GM18498 (cell line): ENCODE data around the gene SIRT6.
"Not testable (repeated sequence)": the region's sequence is repeated elsewhere in the genome, so short reads cannot be mapped to it uniquely, and the experiment has no call there.

Experiments
- ATAC-seq: cut with Tn5 transposase; IDR thresholded peaks from one replicate; pipeline ENCODE4 v1.9.1; 2021; ENCODE audit warnings: mild to moderate bottlenecking, moderate library complexity; ENCODE audit not compliant: unreplicated experiment

Gene SIRT6

GRCh38 chr19:4175669-4175931 is 6.8 kb downstream of the SIRT6 start:
- ATAC-seq, result no peak

GRCh38 chr19:4174895-4175668 is 7.3 kb downstream of the SIRT6 start:
- ATAC-seq, result no peak

DNA sequence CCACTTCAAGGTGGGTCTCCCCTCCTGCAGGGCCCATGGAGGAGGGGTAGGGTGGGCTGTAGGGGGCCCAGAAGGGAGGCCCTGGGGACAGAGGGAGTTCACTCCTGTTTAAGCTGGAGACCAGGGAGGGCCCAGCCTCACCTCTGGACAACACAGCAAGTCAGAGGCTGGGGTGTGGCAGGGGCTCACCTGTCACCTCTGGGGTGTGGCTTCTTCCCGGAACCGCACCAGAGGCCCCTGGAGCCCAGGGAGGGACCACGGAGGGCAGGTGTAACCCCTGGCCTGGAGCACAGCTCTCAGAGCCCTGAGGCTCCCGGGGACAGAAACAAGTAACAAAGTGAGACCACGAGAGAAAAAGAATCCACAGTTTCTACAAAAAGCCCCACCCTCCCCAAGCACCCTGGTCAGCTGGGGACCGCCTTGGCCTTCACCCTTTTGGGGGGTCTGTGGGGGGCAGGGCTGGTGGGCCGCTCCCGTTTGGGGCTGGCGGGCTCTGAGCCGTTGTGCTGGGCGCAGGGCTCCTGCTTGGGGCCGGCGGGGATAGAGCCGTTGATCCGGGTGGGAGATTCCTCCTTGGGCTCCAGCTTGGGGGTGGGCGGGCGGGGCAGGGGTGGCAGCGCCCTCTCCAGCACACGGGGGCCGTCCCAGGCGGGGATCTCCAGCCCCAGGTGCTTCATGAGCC is 8.0 kb downstream of the SIRT6 start:
- ATAC-seq, result no peak

GRCh38 chr19:4173479-4174212 is 8.7 kb downstream of the SIRT6 start:
- no peak for ATAC-seq

- no peak for ATAC-seq
Measured at GRCh38 chr19:4172861-4173473, 9.4 kb downstream of the SIRT6 start.

GRCh38 chr19:4171676-4172075 is 10.7 kb downstream of the SIRT6 start:
- ATAC-seq, result no peak

GRCh38 chr19:4164262-4164661 is 18.1 kb downstream of the SIRT6 start:
- no peak for ATAC-seq

- no peak for ATAC-seq
Measured at GRCh38 chr19:4161415-4162077, 20.8 kb downstream of the SIRT6 start.

DNA sequence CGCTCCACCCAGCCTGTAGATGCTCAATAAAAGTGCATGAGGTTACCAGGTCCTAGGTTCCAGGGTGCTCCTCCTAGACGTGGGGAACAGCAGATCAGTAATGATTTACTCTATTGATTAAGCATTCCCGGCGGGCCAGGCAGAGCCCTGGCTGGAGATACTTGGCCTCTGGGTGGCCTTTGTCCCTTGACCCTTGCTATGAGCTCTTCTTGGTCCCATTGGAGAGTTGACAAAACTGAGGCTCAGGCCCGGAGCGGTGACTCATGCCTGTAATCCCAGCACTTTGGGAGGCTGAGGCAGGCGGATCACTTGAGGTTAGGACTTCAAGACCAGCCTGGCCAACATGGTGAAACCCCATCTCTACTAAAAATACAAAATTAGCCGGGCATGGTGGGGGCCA is 24.4 kb downstream of the SIRT6 start:
- not testable (repeated sequence) for ATAC-seq

GRCh38 chr19:4157164-4157563 is 25.2 kb downstream of the SIRT6 start:
- ATAC-seq, result no peak

GRCh38 chr19:4154571-4155312 is 27.6 kb downstream of the SIRT6 start:
- ATAC-seq, result no peak

DNA sequence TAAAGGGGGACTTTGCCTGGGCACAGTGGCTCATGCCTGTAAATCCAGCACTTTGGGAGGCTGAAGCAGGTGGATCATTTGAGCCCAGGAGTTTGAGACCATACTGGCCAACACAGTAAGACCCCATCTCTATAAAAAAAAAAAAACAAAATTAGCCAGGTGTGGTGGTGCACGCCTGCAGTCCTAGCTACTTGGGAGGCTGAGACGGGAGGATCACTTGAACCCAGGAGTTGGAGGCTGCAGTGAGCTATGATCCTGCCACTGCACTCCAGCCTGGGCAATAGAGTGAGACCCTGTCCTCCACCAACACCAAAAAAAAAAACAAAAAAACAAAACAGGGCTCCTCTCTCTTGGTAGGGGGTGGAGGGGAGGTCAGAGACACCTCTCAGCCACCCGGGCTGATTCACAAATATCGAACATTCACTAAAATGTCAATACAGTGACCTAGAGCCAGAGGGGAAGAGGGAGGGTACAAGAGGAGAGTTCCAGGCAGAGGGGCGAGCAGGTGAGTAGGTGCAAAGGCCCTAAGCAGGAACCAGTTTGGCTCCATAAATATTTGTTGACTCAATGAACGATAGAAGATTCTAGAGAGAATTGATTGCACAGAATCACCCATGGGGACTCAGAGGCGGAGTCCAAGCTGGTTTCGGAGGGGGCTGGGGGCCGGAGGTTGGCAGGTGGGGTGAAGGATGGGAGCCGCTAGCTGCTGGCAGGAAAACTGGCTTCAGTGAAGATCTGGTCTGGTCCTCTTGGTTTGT is 29.9 kb downstream of the SIRT6 start:
- no peak for ATAC-seq

- no peak for ATAC-seq
Measured at GRCh38 chr19:4151623-4152022, 30.7 kb downstream of the SIRT6 start.

DNA sequence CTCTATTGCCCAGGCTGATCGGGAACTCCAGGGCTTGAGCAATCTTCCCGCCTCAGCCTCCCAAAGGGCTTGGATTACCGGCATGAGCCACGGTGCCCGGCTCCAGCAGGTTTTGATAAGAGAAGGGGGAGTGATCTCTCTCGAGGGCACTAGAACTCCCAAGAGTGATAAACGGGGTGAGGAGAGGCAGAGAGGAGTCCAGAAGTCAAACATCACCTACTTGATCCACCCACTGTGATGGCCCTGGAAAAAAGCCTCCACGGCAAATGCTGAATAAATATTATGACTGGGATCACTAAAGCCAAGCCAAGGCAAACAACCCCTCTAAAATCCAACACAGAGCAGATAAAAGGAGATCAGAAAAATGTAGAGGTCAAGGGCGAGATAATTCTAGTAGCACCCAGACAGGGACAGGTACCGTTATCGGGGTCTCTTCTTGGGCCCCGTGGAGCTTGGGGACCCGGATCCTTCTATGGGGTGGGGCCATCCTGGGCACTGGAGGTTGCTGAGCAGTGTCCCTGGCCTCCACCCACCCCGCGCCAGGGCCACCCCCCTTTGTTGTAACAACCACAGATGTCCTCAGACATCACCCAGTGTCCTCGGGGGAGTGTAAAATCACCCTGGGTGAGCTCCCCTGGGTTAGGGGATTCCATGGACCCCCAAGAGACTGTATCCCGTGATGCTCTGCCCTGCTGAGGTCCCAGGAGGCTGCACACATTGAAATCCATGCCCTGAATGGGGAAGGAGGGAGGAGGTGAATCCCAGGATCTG is 32.7 kb downstream of the SIRT6 start:
- no peak for ATAC-seq

GRCh38 chr19:4144666-4145249 is 37.6 kb downstream of the SIRT6 start:
- ATAC-seq, result no peak

DNA sequence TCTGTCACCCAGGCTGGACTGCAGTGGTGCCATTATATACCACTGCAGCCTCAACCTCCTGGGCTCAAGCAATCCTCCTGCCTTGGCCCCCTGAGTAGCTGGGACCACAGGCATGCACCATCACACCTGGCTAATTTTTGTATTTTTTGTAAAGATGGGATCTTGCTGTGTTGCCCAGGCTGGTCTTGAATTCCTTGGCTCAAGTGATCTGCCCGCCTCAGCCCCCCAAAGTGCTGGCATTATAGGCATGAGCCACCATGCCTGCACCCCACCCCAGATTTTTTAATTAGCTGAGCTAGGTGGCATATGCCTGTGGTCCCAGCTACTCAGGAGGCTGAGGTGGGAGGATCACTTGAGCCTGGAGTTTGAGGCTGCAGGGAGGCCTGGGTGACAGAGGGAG is 39.4 kb downstream of the SIRT6 start:
- ATAC-seq, result not testable (repeated sequence)

DNA sequence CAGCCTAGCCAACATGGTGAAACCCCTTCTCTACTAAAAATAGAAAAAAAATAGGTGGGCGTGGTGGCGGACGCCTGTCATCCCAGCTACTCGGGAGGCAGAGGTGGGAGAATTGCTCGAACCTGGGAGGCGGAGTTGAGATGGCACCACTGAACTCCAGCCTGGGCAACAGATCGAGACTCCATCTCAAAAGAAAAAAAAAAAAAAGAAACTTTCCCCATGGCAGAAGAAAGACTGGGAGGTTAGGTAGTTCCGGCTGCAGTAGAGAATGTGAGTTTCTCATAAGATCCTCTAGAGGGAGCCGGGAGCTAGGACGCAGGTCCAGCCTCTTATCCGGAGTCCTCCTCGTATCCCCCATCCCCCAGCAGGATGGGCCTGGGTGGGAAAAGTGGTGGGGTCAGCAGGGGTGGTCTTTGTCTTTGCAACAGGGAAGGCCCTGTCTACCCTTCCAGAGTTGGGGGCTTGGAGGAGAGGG is 42.1 kb downstream of the SIRT6 start:
- no peak for ATAC-seq

DNA sequence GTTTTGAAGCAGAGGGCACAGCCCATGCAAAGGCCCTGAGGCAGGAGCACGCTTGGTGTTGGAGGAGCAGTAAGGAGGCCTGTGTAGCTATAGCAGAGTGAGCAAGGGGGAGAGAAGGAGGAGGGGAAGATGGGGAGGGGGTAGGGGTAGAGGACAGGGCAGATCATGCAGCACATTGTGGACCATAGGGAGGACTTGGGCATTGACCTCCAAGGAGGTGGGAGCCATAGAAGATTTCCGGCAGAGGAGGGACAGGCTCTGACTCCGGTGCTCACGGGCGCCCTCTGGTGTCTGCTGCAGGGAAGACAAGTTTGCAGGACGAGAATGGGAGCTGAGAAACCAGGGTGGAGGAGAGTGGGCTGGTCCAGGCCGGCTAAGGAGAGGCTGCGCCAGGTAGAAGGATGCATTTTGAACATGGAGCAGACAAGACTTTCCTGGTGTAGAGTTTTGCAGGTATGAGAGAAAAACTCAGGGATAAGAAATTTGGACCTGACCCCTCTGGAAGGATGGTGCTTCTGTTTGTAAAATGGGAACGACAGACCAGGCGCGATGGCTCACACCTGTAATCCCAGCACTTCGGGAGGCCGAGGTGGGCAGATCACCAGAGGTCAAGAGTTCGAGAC is 42.6 kb downstream of the SIRT6 start:
- no peak for ATAC-seq
